ENCODE measurements around the gene ERCC6.

Gene ERCC6

GRCh38 chr10:49541762-49542161 is 2.8 kb upstream of the ERCC6 start:
- no peak for TF ChIP-seq CTCF (IDR thresholded peaks at IDR 0.05; ENCODE audit: borderline replicate concordance, control extremely low read depth, extremely low read depth, insufficient read depth, missing control alignments)
- in situ Hi-C loops (cut with MboI; ENCODE audit: low sequenced_read_pairs, unreplicated experiment), result no loop called here
- no peak for DNase-seq (ENCODE audit: low spot score)

- in situ Hi-C loops (cut with MboI; ENCODE audit: low sequenced_read_pairs, unreplicated experiment), result no loop called here
- DNase-seq (ENCODE audit: low spot score), result no peak
- no peak for TF ChIP-seq CTCF (IDR thresholded peaks at IDR 0.05; ENCODE audit: borderline replicate concordance, control extremely low read depth, extremely low read depth, insufficient read depth, missing control alignments)
Observed at GRCh38 chr10:49540056-49540797, 1.3 kb upstream of the ERCC6 start.

GRCh38 chr10:49539320-49539885 is 482 bp upstream of the ERCC6 start:
- DNase-seq (ENCODE audit: low spot score), result peak; percentile 44
- in situ Hi-C loops (cut with MboI; ENCODE audit: low sequenced_read_pairs, unreplicated experiment), result no loop called here

GRCh38 chr10:49534670-49535381 is 4.1 kb downstream of the ERCC6 start:
- DNase-seq (ENCODE audit: low spot score), result peak; percentile 76
- no peak for TF ChIP-seq CTCF (IDR thresholded peaks at IDR 0.05; ENCODE audit: borderline replicate concordance, control extremely low read depth, extremely low read depth, insufficient read depth, missing control alignments)
- in situ Hi-C loops (cut with MboI; ENCODE audit: low sequenced_read_pairs, unreplicated experiment), result no loop called here

More at GRCh38 chr10:49539320-49539885, 482 bp upstream of the ERCC6 start:
- TF ChIP-seq CTCF (IDR thresholded peaks at IDR 0.05; ENCODE audit: borderline replicate concordance, control extremely low read depth, extremely low read depth, insufficient read depth, missing control alignments), result no peak

GRCh38 chr10:49532461-49532860 is 6.5 kb downstream of the ERCC6 start:
- in situ Hi-C loops (cut with MboI; ENCODE audit: low sequenced_read_pairs, unreplicated experiment), result no loop called here
- TF ChIP-seq CTCF (IDR thresholded peaks at IDR 0.05; ENCODE audit: borderline replicate concordance, control extremely low read depth, extremely low read depth, insufficient read depth, missing control alignments), result no peak
- no peak for DNase-seq (ENCODE audit: low spot score)

- in situ Hi-C loops (cut with MboI; ENCODE audit: low sequenced_read_pairs, unreplicated experiment), result no loop called here
Observed at GRCh38 chr10:49528977-49529506, 9.9 kb downstream of the ERCC6 start.

More at GRCh38 chr10:49528977-49529506, 9.9 kb downstream of the ERCC6 start:
- no peak for TF ChIP-seq CTCF (IDR thresholded peaks at IDR 0.05; ENCODE audit: borderline replicate concordance, control extremely low read depth, extremely low read depth, insufficient read depth, missing control alignments)
- no peak for DNase-seq (ENCODE audit: low spot score)

All from GM13976 (cell line).